DOHH2 (cell line): Measurements from ENCODE around the gene CCRL2.

Experiments
- H3F3A ChIP-seq: fragments of 200-600 bp; sonication (generic), shearing (Covaris generic); 2 replicates; pipeline ENCODE4 v1.6.0; 2016; ENCODE audit warnings: antibody characterized with exemption, mild to moderate bottlenecking; ENCODE audit not compliant: control insufficient read depth, insufficient read depth
- H3K27ac ChIP-seq: fragments of 200-600 bp; sonication (generic); 2 replicates; pipeline ENCODE4 v1.5.1; 2014; ENCODE audit warnings: low read depth, mild to moderate bottlenecking, low read length, moderate library complexity
- H3K27me3 ChIP-seq: fragments of 200-600 bp; sonication (generic); 2 replicates; pipeline ENCODE4 v1.6.1; 2014; ENCODE audit warnings: mild to moderate bottlenecking, low read length, mixed read lengths; ENCODE audit not compliant: control insufficient read depth
- H3K36me3 ChIP-seq: fragments of 200-600 bp; sonication (generic); 2 replicates; pipeline ENCODE4 v1.6.1; 2014; ENCODE audit warnings: mild to moderate bottlenecking, low read length, moderate library complexity, mixed read lengths; ENCODE audit not compliant: control insufficient read depth
- H3K4me1 ChIP-seq: fragments of 200-600 bp; sonication (generic); 2 replicates; pipeline ENCODE4 v1.6.1; 2014; ENCODE audit warnings: mild to moderate bottlenecking, low read length, mixed read lengths; ENCODE audit not compliant: control insufficient read depth
- H3K4me2 ChIP-seq: fragments of 200-600 bp; sonication (generic); 2 replicates; pipeline ENCODE4 v1.6.0; 2014; ENCODE audit warnings: mild to moderate bottlenecking, low read length, moderate library complexity
- H3K4me3 ChIP-seq: fragments of 200-600 bp; sonication (generic); 2 replicates; pipeline ENCODE4 v1.5.1; 2014; ENCODE audit warnings: mild to moderate bottlenecking, low read length, mixed read lengths
- H3K79me2 ChIP-seq: fragments of 200-600 bp; sonication (generic); 2 replicates; pipeline ENCODE4 v1.6.1; 2014; ENCODE audit warnings: mild to moderate bottlenecking, low read length, mixed read lengths; ENCODE audit not compliant: control insufficient read depth
- H3K9me2 ChIP-seq: fragments of 200-600 bp; sonication (generic); replicated peaks from 2 replicates; pipeline ENCODE4 v1.6.1; 2014; ENCODE audit warnings: mild to moderate bottlenecking, low read length, mixed read lengths; ENCODE audit not compliant: control insufficient read depth
- H3K9me3 ChIP-seq: fragments of 200-600 bp; sonication (generic); 2 replicates; pipeline ENCODE4 v1.6.1; 2014; ENCODE audit warnings: antibody characterized with exemption, low read length, mixed read lengths; ENCODE audit not compliant: control insufficient read depth, insufficient read depth
- H4K20me1 ChIP-seq: fragments of 200-600 bp; sonication (generic); 2 replicates; pipeline ENCODE4 v1.6.0; 2014; ENCODE audit warnings: low read depth, mild to moderate bottlenecking, antibody characterized with exemption, low read length, moderate library complexity; ENCODE audit not compliant: control insufficient read depth, insufficient read depth
- EZH2phosphoT487 ChIP-seq: fragments of 200-600 bp; sonication (generic); IDR thresholded peaks from 2 replicates; pipeline ENCODE4 v1.6.1; 2017; ENCODE audit warnings: borderline replicate concordance, mild to moderate bottlenecking, antibody characterized with exemption, low read length, moderate library complexity, mixed read lengths
- TF ChIP-seq, protein P1 (sequence below): fragments of 200-600 bp; sonication (generic); IDR thresholded peaks from one replicate; pipeline ENCODE4 v1.5.1; 2014; ENCODE audit warnings: antibody characterized with exemption, mild to moderate bottlenecking, low read depth, low read length; ENCODE audit not compliant: poor library complexity, severe bottlenecking

CCRL2 gene

DNA sequence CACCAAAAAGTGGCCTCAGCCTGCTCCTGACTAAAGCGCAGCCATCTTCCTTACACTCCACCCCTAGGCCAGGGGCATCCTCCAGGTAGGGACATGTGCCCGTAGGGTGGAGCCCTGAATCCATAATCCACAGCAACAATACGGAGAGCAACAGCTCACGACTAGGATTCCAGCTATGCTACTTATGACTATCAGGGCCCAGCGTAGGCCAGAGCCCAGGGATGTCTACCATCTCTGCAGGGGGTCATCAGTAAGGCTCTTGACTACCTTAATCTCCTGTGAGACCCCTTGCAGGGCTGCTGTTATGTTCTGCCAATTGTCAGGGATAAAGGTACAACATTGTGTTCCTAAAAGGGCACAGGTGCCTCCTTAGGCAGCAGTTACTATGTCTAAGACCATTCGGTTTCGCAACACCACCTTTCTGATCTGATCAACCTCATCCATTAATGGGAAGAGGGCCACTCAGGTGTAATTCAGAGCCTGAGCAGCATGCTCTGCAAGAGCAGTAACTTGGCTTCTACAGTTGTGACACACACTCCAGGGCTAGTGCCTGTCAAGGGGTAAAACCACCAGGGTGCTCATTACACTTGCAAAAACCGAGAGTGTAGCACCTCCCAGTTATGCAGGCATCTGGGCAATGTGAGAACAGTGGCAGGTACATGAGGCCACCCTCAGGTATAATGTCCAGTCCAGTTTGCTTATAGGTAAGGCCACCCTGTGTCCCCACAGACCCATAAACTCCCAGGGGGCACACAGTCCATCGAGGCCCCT lies 11.0 kb downstream of the CCRL2 start:
- H3K9me3 ChIP-seq, result no peaks in the 10 kb centered on the region
- no peaks in the 10 kb centered on the region for H3K4me1 ChIP-seq
- TF ChIP-seq, protein P1, sequence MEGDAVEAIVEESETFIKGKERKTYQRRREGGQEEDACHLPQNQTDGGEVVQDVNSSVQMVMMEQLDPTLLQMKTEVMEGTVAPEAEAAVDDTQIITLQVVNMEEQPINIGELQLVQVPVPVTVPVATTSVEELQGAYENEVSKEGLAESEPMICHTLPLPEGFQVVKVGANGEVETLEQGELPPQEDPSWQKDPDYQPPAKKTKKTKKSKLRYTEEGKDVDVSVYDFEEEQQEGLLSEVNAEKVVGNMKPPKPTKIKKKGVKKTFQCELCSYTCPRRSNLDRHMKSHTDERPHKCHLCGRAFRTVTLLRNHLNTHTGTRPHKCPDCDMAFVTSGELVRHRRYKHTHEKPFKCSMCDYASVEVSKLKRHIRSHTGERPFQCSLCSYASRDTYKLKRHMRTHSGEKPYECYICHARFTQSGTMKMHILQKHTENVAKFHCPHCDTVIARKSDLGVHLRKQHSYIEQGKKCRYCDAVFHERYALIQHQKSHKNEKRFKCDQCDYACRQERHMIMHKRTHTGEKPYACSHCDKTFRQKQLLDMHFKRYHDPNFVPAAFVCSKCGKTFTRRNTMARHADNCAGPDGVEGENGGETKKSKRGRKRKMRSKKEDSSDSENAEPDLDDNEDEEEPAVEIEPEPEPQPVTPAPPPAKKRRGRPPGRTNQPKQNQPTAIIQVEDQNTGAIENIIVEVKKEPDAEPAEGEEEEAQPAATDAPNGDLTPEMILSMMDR, result no peak
- no peak for TF ChIP-seq EZH2phosphoT487
- no peak overlapping the region for H3K4me2 ChIP-seq
- no peaks in the 10 kb centered on the region for H3K9me2 ChIP-seq
- H3K36me3 ChIP-seq, result no peaks in the 10 kb centered on the region
- H3K27ac ChIP-seq, result no peak overlapping the region
- no peak overlapping the region for H3K4me3 ChIP-seq
- H3K27me3 ChIP-seq, result peaks cover 6% of the 10 kb centered on the region; the same call in 1 of the 2 replicates
- H4K20me1 ChIP-seq, result no peaks in the 10 kb centered on the region
- no peaks in the 10 kb centered on the region for H3K79me2 ChIP-seq
- no peaks in the 10 kb centered on the region for H3F3A ChIP-seq

- no peaks in the 10 kb centered on the region for H3K9me3 ChIP-seq
- H3K27me3 ChIP-seq, result peaks cover 6% of the 10 kb centered on the region; the same call in 1 of the 2 replicates
- no peaks in the 10 kb centered on the region for H3K79me2 ChIP-seq
- no peak for TF ChIP-seq EZH2phosphoT487
- TF ChIP-seq, protein P1, result no peak
- no peak overlapping the region for H3K4me3 ChIP-seq
- no peaks in the 10 kb centered on the region for H3K36me3 ChIP-seq
- H3K27ac ChIP-seq, result no peak overlapping the region
- no peaks in the 10 kb centered on the region for H3K9me2 ChIP-seq
- H3F3A ChIP-seq, result no peaks in the 10 kb centered on the region
- no peak overlapping the region for H3K4me2 ChIP-seq
- H3K4me1 ChIP-seq, result no peaks in the 10 kb centered on the region
- no peaks in the 10 kb centered on the region for H4K20me1 ChIP-seq
Observed at GRCh38 chr3:46419816-46420215, 12.8 kb downstream of the CCRL2 start.

DNA sequence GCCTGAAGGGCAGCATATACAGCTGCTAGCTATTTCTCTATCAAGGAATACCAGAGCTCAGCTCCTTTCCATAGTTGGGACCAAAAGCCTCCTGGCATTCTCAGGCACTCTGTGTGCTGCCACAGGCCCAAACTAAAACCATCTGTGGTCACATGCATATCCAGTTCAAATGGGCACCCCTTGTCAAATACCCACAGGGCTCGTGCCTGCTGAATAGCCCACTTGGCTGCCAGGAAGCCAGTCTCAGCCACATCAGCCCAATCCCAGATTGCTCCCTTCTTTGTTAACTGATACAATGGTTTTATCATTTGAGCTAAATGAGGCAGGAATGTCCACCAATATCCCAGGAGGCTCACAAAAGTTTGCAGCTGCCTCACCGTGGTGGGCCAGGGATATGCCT lies 13.9 kb downstream of the CCRL2 start:
- Histone ChIP-seq H3K36me3 (no peaks in the 10 kb centered on the region), H3F3A (no peaks in the 10 kb centered on the region), H3K79me2 (no peaks in the 10 kb centered on the region), H3K27ac (no peak overlapping the region), H3K4me3 (no peak overlapping the region), H3K9me3 (no peaks in the 10 kb centered on the region), H3K4me2 (no peak overlapping the region), H3K27me3 (peaks cover 3% of the 10 kb centered on the region; the same call in 1 of the 2 replicates), H3K4me1 (no peaks in the 10 kb centered on the region), H3K9me2 (no peaks in the 10 kb centered on the region), H4K20me1 (no peaks in the 10 kb centered on the region)
- TF ChIP-seq, protein P1, result no peak
- no peak for TF ChIP-seq EZH2phosphoT487
